ENCODE results near the gene HELQ.

The HELQ gene

DNA sequence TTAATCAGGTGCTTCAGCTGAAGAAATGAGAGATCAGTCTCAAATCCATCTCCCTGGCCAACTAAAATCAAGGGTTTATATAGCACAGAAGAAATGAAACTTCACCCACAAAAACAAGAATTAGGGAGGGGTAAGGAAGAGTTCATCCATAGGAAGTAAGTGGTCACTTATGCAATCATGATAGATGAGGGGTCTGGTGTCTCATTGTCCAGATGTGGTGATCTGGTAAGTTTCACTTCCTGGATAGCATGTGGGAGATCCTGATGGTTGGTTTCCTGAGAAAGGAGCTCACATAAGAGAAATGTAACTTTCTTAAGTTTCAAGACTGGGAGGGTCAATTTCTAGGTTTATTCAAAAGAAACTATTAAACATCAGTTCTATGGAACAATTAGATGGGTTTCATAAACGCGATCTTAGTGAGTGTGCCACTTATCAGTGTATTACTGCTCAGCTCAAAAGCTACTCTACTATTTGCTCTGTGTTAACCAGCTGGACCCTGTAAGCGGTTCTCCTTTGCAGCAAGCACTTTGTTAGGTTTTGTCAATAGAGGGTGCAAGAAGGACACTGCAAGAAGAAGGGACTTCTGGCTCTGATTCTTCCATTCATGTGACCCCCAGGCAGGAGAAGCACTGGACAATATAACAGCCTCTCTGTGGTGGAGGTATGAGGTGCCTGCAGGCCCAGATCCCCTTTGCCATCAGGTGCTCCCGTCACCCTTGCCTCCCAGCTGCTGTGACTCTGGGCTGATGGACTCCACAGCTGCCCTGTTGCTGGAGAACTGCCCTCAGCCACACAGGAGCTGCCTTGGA is 85.6 kb downstream of the HELQ start:
- no peak for DNase-seq (ENCODE audit: low read depth)

DNA sequence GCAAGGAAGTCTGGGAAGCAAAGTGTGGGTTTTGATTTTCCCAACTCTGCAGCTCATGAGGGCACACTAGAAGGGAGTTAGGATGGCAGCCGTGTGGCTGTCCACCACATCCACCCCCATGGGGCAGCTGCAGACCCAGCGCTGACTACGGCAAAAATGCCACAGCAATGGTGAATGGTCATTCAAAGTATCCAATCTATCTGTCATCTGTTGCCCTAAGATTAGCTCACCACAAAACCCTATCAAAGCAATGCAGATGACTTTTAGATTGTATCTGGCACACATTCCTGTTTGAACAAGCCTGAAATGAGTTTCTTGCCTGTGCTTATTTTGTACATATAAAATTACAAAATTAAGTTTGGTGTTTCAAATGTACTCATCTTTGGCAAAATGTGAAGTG is 91.3 kb downstream of the HELQ start:
- no peak for DNase-seq (ENCODE audit: low read depth)

DNA sequence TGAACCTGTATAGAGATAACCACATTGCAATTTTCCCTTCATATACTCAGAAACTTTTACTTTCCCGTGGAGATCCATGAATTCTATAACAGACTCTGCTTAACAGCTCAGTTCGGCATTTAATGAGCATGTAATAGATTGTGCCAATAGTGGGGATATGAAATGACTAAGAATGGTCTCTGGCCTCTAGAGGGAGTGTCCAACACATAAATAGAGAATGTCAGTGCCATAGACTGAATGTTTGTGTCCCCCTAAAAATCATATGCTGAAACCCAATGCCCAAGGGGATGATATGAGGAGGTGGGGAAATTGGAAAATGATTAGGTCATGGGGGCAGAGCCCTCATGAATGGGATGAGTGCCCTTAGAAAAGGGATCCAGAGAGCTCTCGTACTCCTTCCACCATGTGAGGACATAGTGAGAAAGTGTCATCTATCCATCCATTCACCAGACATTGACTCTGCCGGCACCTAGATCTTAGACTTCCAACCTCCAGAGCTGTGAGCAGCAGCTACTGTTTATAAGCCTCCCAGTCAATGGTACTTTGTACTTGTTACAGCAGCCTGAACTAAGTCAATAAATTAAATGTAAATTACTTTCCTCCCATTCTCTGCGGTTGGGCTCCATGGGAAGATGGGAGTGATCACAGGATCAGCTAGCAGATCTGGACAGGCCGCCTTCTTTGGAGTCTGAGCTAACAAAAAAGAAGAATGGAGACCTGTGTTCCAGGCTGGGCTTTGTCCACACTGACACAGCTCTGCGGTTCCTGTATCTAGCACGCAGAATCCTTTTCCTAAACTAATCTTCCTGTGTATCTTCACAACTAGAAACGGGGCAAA is 92.9 kb downstream of the HELQ start:
- no peak for DNase-seq (ENCODE audit: low read depth)

DNA sequence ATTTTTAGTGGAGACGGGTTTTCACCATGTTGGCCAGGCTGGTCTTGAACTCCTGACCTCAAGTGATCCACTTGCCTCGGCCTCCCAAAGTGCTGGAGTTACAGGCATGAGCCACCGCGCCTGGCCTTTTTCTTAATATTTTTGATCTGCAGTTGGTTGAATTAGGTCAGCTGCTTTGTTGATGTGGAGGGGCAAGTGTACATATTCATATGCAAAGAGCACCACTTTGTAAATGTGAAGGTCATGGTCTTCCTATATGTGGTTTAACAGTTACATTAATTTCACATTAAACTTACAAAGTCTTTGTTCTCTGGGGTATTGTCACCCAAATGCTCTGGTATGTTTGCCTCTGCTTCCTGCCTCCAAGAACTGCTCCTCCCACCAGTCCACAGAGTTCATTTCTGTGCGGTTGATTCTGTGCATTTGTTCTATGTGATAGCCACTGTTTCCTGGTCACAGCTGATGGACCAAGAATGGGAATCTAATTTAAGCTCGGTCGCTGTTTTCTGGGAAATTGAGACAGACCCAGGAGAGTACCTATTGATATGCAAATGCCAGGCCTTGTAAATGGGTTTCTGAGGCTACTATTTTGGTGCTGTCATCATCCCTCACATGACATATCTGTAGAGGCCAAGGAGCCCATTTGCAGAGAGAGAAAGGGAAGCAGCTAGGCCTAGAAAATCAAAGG is 94.1 kb downstream of the HELQ start:
- no peak for DNase-seq (ENCODE audit: low read depth)

DNA sequence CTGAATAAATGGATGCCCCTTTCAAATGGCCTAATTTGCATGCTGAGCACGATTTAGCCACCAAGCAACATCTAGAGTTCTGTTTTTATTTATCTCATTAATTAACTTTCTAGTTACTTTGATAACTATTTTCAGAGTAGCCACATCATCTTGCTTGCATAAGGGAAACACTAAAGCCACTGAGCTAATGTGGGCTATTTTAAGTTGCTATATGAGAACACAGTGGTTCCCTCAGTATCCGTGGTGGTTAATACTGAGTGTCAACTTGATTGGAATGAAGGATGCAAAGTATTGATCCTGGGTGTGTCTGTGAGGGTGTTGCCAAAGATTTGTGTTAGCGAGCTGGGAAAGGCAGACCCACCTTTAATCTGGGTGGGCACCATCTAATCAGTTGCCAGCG is 95.6 kb downstream of the HELQ start:
- no peak for DNase-seq (ENCODE audit: low read depth)

DNA sequence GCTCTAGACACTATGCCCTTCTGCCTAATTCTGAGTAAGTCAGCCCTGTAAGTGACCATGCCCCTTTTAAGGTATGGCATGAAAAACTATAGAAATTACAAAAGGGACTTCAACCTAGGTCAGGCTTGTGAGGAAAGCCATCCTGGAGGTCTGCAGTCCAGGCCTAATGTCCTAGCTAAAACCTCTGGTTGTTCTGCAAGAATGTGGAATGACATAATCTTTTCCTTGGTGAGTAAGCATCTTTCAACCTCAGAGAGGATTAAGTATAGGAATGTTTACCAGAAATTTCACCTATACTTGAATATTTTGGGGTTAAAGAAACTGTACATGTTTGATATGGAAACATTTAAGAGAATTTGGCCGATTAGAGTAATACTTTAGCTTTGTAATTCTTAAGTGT is 97.2 kb downstream of the HELQ start:
- no peak for DNase-seq (ENCODE audit: low read depth)

All from stimulated activated CD8-positive, alpha-beta memory T cell treated with anti-CD3 and anti-CD28 coated beads, Interleukin-12 subunit alpha, Interleukin-12 subunit beta, amount 100 ng/mL, for 1 hour (primary cell).